Measurements from ENCODE around the gene TTC22.

TTC22 gene

DNA sequence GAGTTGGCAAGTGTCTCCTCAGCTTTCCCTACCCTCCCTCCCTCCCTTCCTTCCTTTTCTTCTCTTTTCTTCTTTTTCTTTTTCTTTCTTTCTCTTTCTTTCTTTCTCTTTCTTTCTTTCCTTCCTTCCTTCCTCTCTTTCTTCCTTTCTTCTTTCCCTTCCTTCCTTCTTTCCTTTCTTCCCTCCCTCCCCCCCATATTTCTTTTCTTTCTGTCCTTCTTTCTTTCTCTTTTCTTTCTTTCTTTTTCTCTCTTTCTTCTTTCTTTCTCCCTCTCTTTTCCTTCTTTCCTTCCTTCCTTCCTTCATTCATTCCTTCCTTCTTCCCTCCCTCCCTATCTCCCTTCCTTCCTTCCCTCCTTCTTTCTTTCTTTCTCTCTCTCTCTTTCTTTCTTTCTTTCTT, 18.6 kb upstream of the TTC22 start:
- DNase-seq (ENCODE audit: low read depth in 1 of 2, low spot score in 1 of 2), result no peak
- in situ Hi-C loops (cut with HindIII; ENCODE audit: low pct_unique_long_range_greater_than_20kb, low sequenced_read_pairs), result no loop called here
- no peak for TF ChIP-seq JUND (IDR thresholded peaks at IDR 0.05; ENCODE audit: low read depth)

- in situ Hi-C loops (cut with HindIII; ENCODE audit: low pct_unique_long_range_greater_than_20kb, low sequenced_read_pairs), result no loop called here
Measured at GRCh38 chr1:54819195-54819536, 18.0 kb upstream of the TTC22 start.

DNA sequence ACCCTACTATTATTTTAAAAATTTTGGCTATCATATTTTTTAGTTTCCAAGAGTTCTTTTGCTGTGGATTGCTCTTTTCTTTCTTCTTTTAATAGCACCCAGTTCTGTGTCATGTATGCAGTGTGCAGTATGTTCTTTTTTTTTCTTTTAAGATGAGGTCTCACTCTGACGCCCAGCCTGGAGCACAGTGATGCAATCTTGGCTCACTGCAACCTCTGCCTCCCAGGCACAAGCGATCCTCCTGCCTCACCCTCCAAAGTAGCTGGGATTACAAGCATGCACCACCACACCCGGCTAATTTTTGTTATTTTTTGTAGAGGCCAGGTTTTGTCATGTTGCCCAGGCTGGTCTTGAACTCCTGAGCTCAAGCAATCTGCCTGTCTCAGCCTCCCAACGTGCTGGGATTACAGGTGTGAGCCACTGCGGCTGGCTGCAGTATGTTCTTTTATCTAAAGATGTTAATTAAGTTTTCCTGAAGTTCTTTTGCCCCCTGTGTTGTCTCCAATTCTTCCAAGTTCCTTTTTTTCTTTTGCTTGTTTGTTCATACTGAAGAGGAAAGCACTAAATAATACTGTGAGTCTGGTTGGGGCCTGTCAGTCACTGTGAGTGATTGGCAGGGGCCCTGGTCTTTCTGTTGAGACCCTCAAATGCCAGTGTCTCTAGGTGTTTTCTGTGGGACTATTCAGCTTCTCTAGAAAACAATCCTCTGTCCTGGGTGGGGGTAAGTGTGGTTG, 17.5 kb upstream of the TTC22 start:
- in situ Hi-C loops (cut with HindIII; ENCODE audit: low pct_unique_long_range_greater_than_20kb, low sequenced_read_pairs), result no loop called here

More at GRCh38 chr1:54819195-54819536, 18.0 kb upstream of the TTC22 start:
- peak; percentile 51 to 91 for DNase-seq (ENCODE audit: low read depth in 1 of 2, low spot score in 1 of 2)
- TF ChIP-seq JUND (IDR thresholded peaks at IDR 0.05; ENCODE audit: low read depth), result peak; percentile 65

GRCh38 chr1:54816951-54817350, 15.8 kb upstream of the TTC22 start:
- in situ Hi-C loops (cut with HindIII; ENCODE audit: low pct_unique_long_range_greater_than_20kb, low sequenced_read_pairs), result no loop called here
- DNase-seq (ENCODE audit: low read depth in 1 of 2, low spot score in 1 of 2), result no peak
- no peak for TF ChIP-seq JUND (IDR thresholded peaks at IDR 0.05; ENCODE audit: low read depth)

More for the DNA sequence above, 17.5 kb upstream of the TTC22 start:
- no peak for TF ChIP-seq JUND (IDR thresholded peaks at IDR 0.05; ENCODE audit: low read depth)
- peak in 1 of 2 experiments; percentile 20 for DNase-seq (ENCODE audit: low read depth in 1 of 2, low spot score in 1 of 2)

DNA sequence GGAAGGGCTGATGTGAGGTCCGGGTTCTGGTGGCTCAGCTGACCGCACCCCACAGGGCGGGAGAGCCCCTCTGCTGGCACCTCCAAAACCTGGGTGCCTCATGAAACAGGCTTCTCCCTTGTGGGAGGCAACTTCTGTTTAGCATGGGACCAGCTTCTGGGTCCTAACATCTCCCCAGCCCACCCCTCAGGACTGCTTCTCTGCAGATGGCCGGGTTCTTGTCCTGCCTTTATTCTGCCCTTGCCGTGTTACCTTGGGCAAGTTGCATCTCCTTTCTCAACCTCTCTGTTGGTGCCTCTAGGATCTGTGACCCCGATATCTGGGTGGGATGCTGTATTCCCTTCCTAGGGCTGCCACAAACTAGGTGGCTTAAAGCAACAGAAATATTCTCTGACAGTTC, 15.0 kb upstream of the TTC22 start:
- no peak for TF ChIP-seq JUND (IDR thresholded peaks at IDR 0.05; ENCODE audit: low read depth)

GRCh38 chr1:54815086-54815876, 14.2 kb upstream of the TTC22 start:
- in situ Hi-C loops (cut with HindIII; ENCODE audit: low pct_unique_long_range_greater_than_20kb, low sequenced_read_pairs), result no loop called here
- no peak for TF ChIP-seq JUND (IDR thresholded peaks at IDR 0.05; ENCODE audit: low read depth)
- DNase-seq (ENCODE audit: low read depth in 1 of 2, low spot score in 1 of 2), result no peak

More for the DNA sequence above, 15.0 kb upstream of the TTC22 start:
- in situ Hi-C loops (cut with HindIII; ENCODE audit: low pct_unique_long_range_greater_than_20kb, low sequenced_read_pairs), result no loop called here
- DNase-seq (ENCODE audit: low read depth in 1 of 2, low spot score in 1 of 2), result no peak

GRCh38 chr1:54814571-54814970, 13.4 kb upstream of the TTC22 start:
- in situ Hi-C loops (cut with HindIII; ENCODE audit: low pct_unique_long_range_greater_than_20kb, low sequenced_read_pairs), result no loop called here
- no peak for DNase-seq (ENCODE audit: low read depth in 1 of 2, low spot score in 1 of 2)
- TF ChIP-seq JUND (IDR thresholded peaks at IDR 0.05; ENCODE audit: low read depth), result no peak

- no peak for TF ChIP-seq JUND (IDR thresholded peaks at IDR 0.05; ENCODE audit: low read depth)
- no peak for DNase-seq (ENCODE audit: low read depth in 1 of 2, low spot score in 1 of 2)
- in situ Hi-C loops (cut with HindIII; ENCODE audit: low pct_unique_long_range_greater_than_20kb, low sequenced_read_pairs), result no loop called here
Measured at GRCh38 chr1:54814126-54814498, 13.0 kb upstream of the TTC22 start.

GRCh38 chr1:54813485-54814125, 12.5 kb upstream of the TTC22 start:
- in situ Hi-C loops (cut with HindIII; ENCODE audit: low pct_unique_long_range_greater_than_20kb, low sequenced_read_pairs), result no loop called here
- no peak for TF ChIP-seq JUND (IDR thresholded peaks at IDR 0.05; ENCODE audit: low read depth)
- no peak for DNase-seq (ENCODE audit: low read depth in 1 of 2, low spot score in 1 of 2)

GRCh38 chr1:54812801-54813484, 11.8 kb upstream of the TTC22 start:
- in situ Hi-C loops (cut with HindIII; ENCODE audit: low pct_unique_long_range_greater_than_20kb, low sequenced_read_pairs), result no loop called here
- TF ChIP-seq JUND (IDR thresholded peaks at IDR 0.05; ENCODE audit: low read depth), result no peak
- DNase-seq (ENCODE audit: low read depth in 1 of 2, low spot score in 1 of 2), result no peak

GRCh38 chr1:54811739-54812655, 10.9 kb upstream of the TTC22 start:
- DNase-seq (ENCODE audit: low read depth in 1 of 2, low spot score in 1 of 2), result no peak
- in situ Hi-C loops (cut with HindIII; ENCODE audit: low pct_unique_long_range_greater_than_20kb, low sequenced_read_pairs), result no loop called here
- TF ChIP-seq JUND (IDR thresholded peaks at IDR 0.05; ENCODE audit: low read depth), result no peak

GRCh38 chr1:54811066-54811465, 9.9 kb upstream of the TTC22 start:
- in situ Hi-C loops (cut with HindIII; ENCODE audit: low pct_unique_long_range_greater_than_20kb, low sequenced_read_pairs), result no loop called here
- DNase-seq (ENCODE audit: low read depth in 1 of 2, low spot score in 1 of 2), result no peak

More at GRCh38 chr1:54811066-54811465, 9.9 kb upstream of the TTC22 start:
- no peak for TF ChIP-seq JUND (IDR thresholded peaks at IDR 0.05; ENCODE audit: low read depth)
